Activated CD4-positive, alpha-beta memory T cell treated with anti-CD3 and anti-CD28 coated beads for 36 hours (primary cell): ENCODE data around the gene NSFL1C. TPM values are rescaled to one million over a fixed set of nuclear protein-coding genes. Genes with fewer than 3 reads are reported as not detected.

Experiments used
- CTCF ChIA-PET: fragments of 350-600 bp; sonication (Branson Sonifier 250); formaldehyde crosslinking; loops from one replicate; lab custom pipeline; 2021; ENCODE audit warnings: antibody characterized with exemption, inconsistent platforms; lab: Charles Lee
- POLR2A ChIA-PET: fragments of 350-600 bp; sonication (Branson Sonifier 250); formaldehyde crosslinking; loops from one replicate; lab custom pipeline; 2021; ENCODE audit warnings: antibody characterized with exemption; lab: Charles Lee
- DNase-seq: peaks from one replicate; pipeline ENCODE4 v3.0.0-alpha.2; 2020
- H3K27ac Mint-ChIP-seq: one replicate; pipeline ENCODE4 v1.8.0; 2021; ENCODE audit warnings: mixed read lengths
- H3K27me3 Mint-ChIP-seq: one replicate; pipeline ENCODE4 v1.8.0; 2021; ENCODE audit warnings: mixed read lengths
- H3K36me3 Mint-ChIP-seq: one replicate; pipeline ENCODE4 v1.8.0; 2021; ENCODE audit warnings: mixed read lengths
- H3K4me1 Mint-ChIP-seq: one replicate; pipeline ENCODE4 v1.8.0; 2021; ENCODE audit warnings: low read depth, mixed read lengths
- H3K4me3 Mint-ChIP-seq: one replicate; pipeline ENCODE4 v1.8.0; 2021; ENCODE audit warnings: mild to moderate bottlenecking, mixed read lengths
- H3K9me3 Mint-ChIP-seq: one replicate; pipeline ENCODE4 v1.8.0; 2021; ENCODE audit warnings: mixed read lengths
- intact Hi-C: fragments of 100-400 bp; cut with micrococcal nuclease; formaldehyde crosslinking; loops from one replicate; pipeline ENCODE4 v1.15.1; 2023
- total RNA-seq, 2 experiments: library from RNA; stranded (reverse); gene quantifications; one replicate each; pipeline ENCODE4 v1.2.3, GENCODE V29; 2021

The NSFL1C gene
- total RNA-seq, 2 experiments from 2014 or later, result 81.8 to 83.1 TPM

DNA sequence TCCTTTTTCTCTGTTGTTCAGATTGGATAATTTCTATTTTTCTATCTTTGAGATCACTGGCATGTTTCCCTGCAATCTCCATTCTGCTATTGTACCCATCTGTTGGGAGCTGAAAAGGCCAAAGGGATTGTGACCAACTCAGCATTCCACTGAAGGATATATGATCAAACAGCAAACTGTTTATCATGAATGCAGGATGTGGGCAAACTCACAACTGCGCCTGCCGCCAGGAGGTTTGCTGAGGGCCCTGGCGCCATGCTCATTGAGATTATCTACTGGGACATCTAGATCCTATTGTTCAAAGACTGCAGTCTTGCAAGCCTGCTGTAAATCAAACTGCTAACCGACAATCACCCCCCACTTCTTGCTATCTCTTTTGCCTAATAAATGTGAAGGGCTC, 69.9 kb downstream of the NSFL1C start:
- Mint-ChIP-seq H3K9me3 (peaks cover 8% of the 10 kb centered on the region), H3K4me3 (no peak overlapping the region), H3K4me1 (peaks cover 14% of the 10 kb centered on the region), H3K27ac (no peak overlapping the region), H3K36me3 (peaks cover 7% of the 10 kb centered on the region), H3K27me3 (no peaks in the 10 kb centered on the region)
- intact Hi-C loops, result loop anchor here (10.0 kb wide), 1 partner anchor 562 kb away; the partner anchor contains the start of gene FAM110A
- DNase-seq, result no peak
- CTCF ChIA-PET, result interaction anchor here (1.0 to 4.0 kb wide), 3 partner anchors 69 to 84 kb away, joined by 3 to 13 read pairs (median 4); no protein-coding TSS in a partner anchor
- POLR2A ChIA-PET, result no interaction called here

- CTCF ChIA-PET, result interaction anchor here (1.3 to 4.0 kb wide), 2 partner anchors 81 to 84 kb away, joined by 4 to 13 read pairs; no protein-coding TSS in a partner anchor
- H3K4me1 Mint-ChIP-seq, result peaks cover 18% of the 10 kb centered on the region
- no peak for DNase-seq
- intact Hi-C loops, result loop anchor here (10.0 kb wide), 1 partner anchor 561 kb away; the partner anchor contains the start of gene FAM110A
- peaks cover 8% of the 10 kb centered on the region for H3K36me3 Mint-ChIP-seq
- H3K4me3 Mint-ChIP-seq, result no peak overlapping the region
- POLR2A ChIA-PET, result no interaction called here
- no peak overlapping the region for H3K27ac Mint-ChIP-seq
- no peaks in the 10 kb centered on the region for H3K27me3 Mint-ChIP-seq
- H3K9me3 Mint-ChIP-seq, result peaks cover 8% of the 10 kb centered on the region
These were observed 70.4 kb downstream of the NSFL1C start for GRCh38 chr20:1396264-1396663.

DNA sequence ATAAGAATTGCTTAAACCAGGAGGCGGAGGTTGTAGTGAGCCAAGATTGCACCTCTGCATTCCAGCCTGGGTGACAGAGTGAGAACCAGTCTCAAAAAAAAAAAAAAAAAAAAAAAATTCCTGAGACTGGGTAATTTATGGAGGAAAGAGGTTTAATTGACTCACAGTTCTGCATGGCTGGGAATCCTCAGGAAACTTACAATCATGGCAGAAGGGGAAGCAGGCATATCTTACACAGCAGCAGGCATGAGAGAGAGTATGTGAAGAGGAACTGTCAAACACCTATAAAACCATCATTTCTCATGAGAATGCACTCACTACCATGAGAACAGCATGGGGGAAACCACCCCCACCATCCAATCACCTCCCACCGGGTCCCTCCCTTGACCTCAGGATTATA, 72.0 kb downstream of the NSFL1C start:
- intact Hi-C loops, result loop anchor here (5.0 to 10.0 kb wide), 3 partner anchors 127 to 560 kb away; partner anchors contain the start of genes FAM110A and SNPH
- POLR2A ChIA-PET, result interaction anchor here (1.1 kb wide), 1 partner anchor 69 kb away, joined by 3 read pairs; no protein-coding TSS in a partner anchor
- no peak overlapping the region for H3K4me3 Mint-ChIP-seq
- no peak overlapping the region for H3K27ac Mint-ChIP-seq
- peaks cover 8% of the 10 kb centered on the region for H3K9me3 Mint-ChIP-seq
- CTCF ChIA-PET, result interaction anchor here (4.0 kb wide), 1 partner anchor 82 kb away, joined by 13 read pairs; no protein-coding TSS in a partner anchor
- no peaks in the 10 kb centered on the region for H3K27me3 Mint-ChIP-seq
- H3K36me3 Mint-ChIP-seq, result peaks cover 19% of the 10 kb centered on the region
- DNase-seq, result no peak
- peaks cover 33% of the 10 kb centered on the region for H3K4me1 Mint-ChIP-seq

- POLR2A ChIA-PET, result no interaction called here
- H3K9me3 Mint-ChIP-seq, result peaks cover 8% of the 10 kb centered on the region
These were observed 73.2 kb downstream of the NSFL1C start for GRCh38 chr20:1393507-1393882.

DNA sequence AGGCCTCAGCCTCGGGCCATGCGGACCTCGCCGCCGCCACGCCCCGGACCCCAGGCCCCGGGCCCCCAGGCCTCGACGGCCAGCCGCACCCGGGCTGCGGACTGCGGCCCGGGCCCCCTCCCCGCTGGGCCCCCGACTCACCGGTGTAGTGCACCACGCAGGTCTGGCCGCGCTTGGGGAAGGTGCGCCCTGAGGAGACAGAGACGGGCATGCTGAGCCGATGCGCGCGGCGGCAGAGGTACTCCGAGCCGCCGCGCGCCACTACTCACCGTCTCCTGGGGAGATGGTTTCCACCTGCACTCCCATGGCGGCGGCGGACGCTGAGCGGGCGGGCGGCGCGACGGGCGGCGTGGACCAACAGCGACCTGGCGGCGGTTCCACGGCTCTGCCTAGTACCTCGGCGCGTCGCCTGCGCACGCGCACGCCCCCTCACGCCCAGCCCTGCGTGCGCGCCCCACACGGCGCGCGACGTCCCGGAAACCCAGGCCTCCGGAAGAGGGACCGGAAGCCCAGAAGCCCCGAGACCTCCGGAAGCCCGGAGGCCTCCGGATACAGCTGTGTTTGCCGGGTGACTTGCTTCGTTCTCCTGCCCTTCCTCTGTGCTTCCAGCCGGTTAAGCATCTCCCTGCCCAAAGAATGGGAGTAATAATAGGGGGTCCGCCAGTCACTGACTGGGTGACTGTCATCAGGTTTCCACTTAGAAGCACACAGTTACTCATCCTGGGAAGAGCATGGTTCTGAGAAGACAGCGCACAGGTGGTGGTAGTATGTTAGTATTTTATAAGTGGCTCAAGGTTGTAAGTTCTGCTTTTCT, 73.7 kb downstream of the NSFL1C start, which contains the start of gene FKBP1A:
Gene FKBP1A (minus strand): TSS at position 362 of the 814 bp plus-strand sequence. CDS start 56 bp downstream, at position 306.
- DNase-seq, result peak; percentile 95
- peaks cover 50% of the 10 kb centered on the region for H3K4me1 Mint-ChIP-seq
- H3K9me3 Mint-ChIP-seq, result peaks cover 8% of the 10 kb centered on the region
- intact Hi-C loops, result loop anchor here (1.0 to 10.0 kb wide), 6 partner anchors 35 to 558 kb away; partner anchors contain the start of genes FAM110A, PSMF1 and SNPH
- POLR2A ChIA-PET, result interaction anchor here (0.9 to 3.5 kb wide), 5 partner anchors 11 to 106 kb away, joined by 3 to 27 read pairs (median 4); no protein-coding TSS in a partner anchor
- no peaks in the 10 kb centered on the region for H3K27me3 Mint-ChIP-seq
- H3K4me3 Mint-ChIP-seq, result peak within 1 kb of the TSS; percentile 94
- CTCF ChIA-PET, result interaction anchor here (0.6 to 2.5 kb wide), 13 partner anchors 13 to 80 kb away, joined by 3 to 11 read pairs (median 5); partner anchors contain the start of gene NSFL1C
- peaks cover 21% of the 10 kb centered on the region for H3K36me3 Mint-ChIP-seq
- H3K27ac Mint-ChIP-seq, result peak within 1 kb of the TSS; percentile 92

More at GRCh38 chr20:1393507-1393882, 73.2 kb downstream of the NSFL1C start:
- no peak for DNase-seq
- peaks cover 44% of the 10 kb centered on the region for H3K4me1 Mint-ChIP-seq
- H3K27ac Mint-ChIP-seq, result peak overlapping the region; percentile 92
- H3K27me3 Mint-ChIP-seq, result no peaks in the 10 kb centered on the region
- intact Hi-C loops, result loop anchor here (1.0 to 10.0 kb wide), 6 partner anchors 35 to 559 kb away; partner anchors contain the start of genes FAM110A, PSMF1 and SNPH
- CTCF ChIA-PET, result interaction anchor here (0.6 to 1.8 kb wide), 7 partner anchors 14 to 107 kb away, joined by 3 to 6 read pairs (median 4); no protein-coding TSS in a partner anchor
- peak overlapping the region; percentile 94 for H3K4me3 Mint-ChIP-seq
- peaks cover 19% of the 10 kb centered on the region for H3K36me3 Mint-ChIP-seq

DNA sequence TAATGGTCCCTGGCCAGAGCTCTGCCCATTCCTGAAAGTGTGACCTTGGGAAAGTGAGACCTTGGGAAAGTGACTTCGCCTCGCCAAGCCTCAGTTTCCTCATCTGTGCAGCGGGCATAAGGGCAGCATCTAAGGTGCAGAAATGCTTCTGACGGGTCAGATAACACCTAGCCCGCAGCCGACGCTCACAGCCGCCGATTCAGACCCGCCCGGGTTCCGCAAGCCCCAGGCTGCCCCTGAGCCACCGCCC, 74.3 kb downstream of the NSFL1C start:
- POLR2A ChIA-PET, result interaction anchor here (0.9 to 3.5 kb wide), 8 partner anchors 11 to 105 kb away, joined by 3 to 27 read pairs (median 4); partner anchors contain the start of gene NSFL1C
- H3K9me3 Mint-ChIP-seq, result peaks cover 8% of the 10 kb centered on the region
- H3K4me1 Mint-ChIP-seq, result peaks cover 54% of the 10 kb centered on the region
- H3K36me3 Mint-ChIP-seq, result peaks cover 22% of the 10 kb centered on the region
- DNase-seq, result no peak
- peak overlapping the region; percentile 86 for H3K27ac Mint-ChIP-seq
- CTCF ChIA-PET, result interaction anchor here (1.3 to 2.5 kb wide), 10 partner anchors 13 to 79 kb away, joined by 3 to 11 read pairs (median 6); partner anchors contain the start of gene NSFL1C
- H3K4me3 Mint-ChIP-seq, result peak overlapping the region; percentile 92
- no peaks in the 10 kb centered on the region for H3K27me3 Mint-ChIP-seq
- intact Hi-C loops, result loop anchor here (5.0 to 10.0 kb wide), 3 partner anchors 125 to 558 kb away; partner anchors contain the start of genes FAM110A and SNPH

Other genes starting within 250 kb of the NSFL1C start
- not detected for gene RAD21L1, start 240.8 kb downstream of the NSFL1C start, total RNA-seq
- gene SNPH, start 200.6 kb downstream of the NSFL1C start, total RNA-seq, result 1 to 10 TPM; 3.4 to 4.3 TPM
- 1 to 10 TPM; 4.4 to 5.9 TPM for gene SDCBP2, start 137.7 kb downstream of the NSFL1C start, total RNA-seq
- 100 to 1,000 TPM; 247 to 252 TPM for gene FKBP1A, start 73.8 kb downstream of the NSFL1C start, total RNA-seq
- gene SIRPB2, start 24.6 kb upstream of the NSFL1C start, total RNA-seq, result not detected
- not detected for gene SIRPD, start 90.9 kb upstream of the NSFL1C start, total RNA-seq
- 1 to 10 TPM; 1.3 to 2.0 TPM for gene SIRPB1, start 153.2 kb upstream of the NSFL1C start, total RNA-seq
- gene SIRPG, start 190.9 kb upstream of the NSFL1C start, total RNA-seq, result 10 to 100 TPM; 27.9 to 28.5 TPM